ENCODE data around the gene WWOX.

WWOX gene

GRCh38 chr16:78177987-78178386 lies 78.5 kb downstream of the WWOX start:
- peak; percentile 54; the same call in 2 of the 3 replicates for ATAC-seq
- TF ChIP-seq POU6F1 (CRISPR knock-in tag; IDR thresholded peaks at IDR 0.05; ENCODE audit: borderline replicate concordance, low read depth) (no peak), CSDC2 (CRISPR knock-in tag; IDR thresholded peaks at IDR 0.05) (no peak), ZNF8 (CRISPR knock-in tag; IDR thresholded peaks at IDR 0.05) (no peak), PPARA (CRISPR knock-in tag; IDR thresholded peaks at IDR 0.05; ENCODE audit: borderline replicate concordance) (no peak), ZNF565 (CRISPR knock-in tag; conservative IDR thresholded peaks at IDR 0.05; ENCODE audit: low read depth) (no peak), ZFP30 (CRISPR knock-in tag; IDR thresholded peaks at IDR 0.05) (no peak), ZC3H10 (CRISPR knock-in tag; IDR thresholded peaks at IDR 0.05) (no peak), CREB5 (CRISPR knock-in tag; IDR thresholded peaks at IDR 0.05; ENCODE audit: low read depth) (no peak), ZFP3 (CRISPR knock-in tag; IDR thresholded peaks at IDR 0.05) (no peak), ARNTL (CRISPR knock-in tag; IDR thresholded peaks at IDR 0.05; ENCODE audit: borderline replicate concordance, low read depth) (no peak), TSHZ2 (CRISPR knock-in tag; IDR thresholded peaks at IDR 0.05) (no peak), ZNF70 (CRISPR knock-in tag; IDR thresholded peaks at IDR 0.05) (no peak), PATZ1 (CRISPR knock-in tag; IDR thresholded peaks at IDR 0.05; ENCODE audit: borderline replicate concordance) (no peak), OSR1 (CRISPR knock-in tag; IDR thresholded peaks at IDR 0.05) (no peak), ESRRG (CRISPR knock-in tag; IDR thresholded peaks at IDR 0.05) (no peak), GLIS3 (CRISPR knock-in tag; IDR thresholded peaks at IDR 0.05) (no peak), RARB (CRISPR knock-in tag; IDR thresholded peaks at IDR 0.05) (no peak), ISL1 (CRISPR knock-in tag; IDR thresholded peaks at IDR 0.05) (no peak), CSRNP3 (CRISPR knock-in tag; IDR thresholded peaks at IDR 0.05) (no peak)

- ATAC-seq = no peak
- TF ChIP-seq PATZ1 (CRISPR knock-in tag; IDR thresholded peaks at IDR 0.05; ENCODE audit: borderline replicate concordance) = no peak
- no peak for TF ChIP-seq BACH2 (CRISPR knock-in tag; IDR thresholded peaks at IDR 0.05; ENCODE audit: borderline replicate concordance)
- TF ChIP-seq SNAI2 (CRISPR knock-in tag; IDR thresholded peaks at IDR 0.05) = no peak
- no peak for TF ChIP-seq ZFP3 (CRISPR knock-in tag; IDR thresholded peaks at IDR 0.05)
- TF ChIP-seq TCF4 (CRISPR knock-in tag; IDR thresholded peaks at IDR 0.05; ENCODE audit: borderline replicate concordance) = no peak
- TF ChIP-seq PPARA (CRISPR knock-in tag; IDR thresholded peaks at IDR 0.05; ENCODE audit: borderline replicate concordance) = no peak
- TF ChIP-seq ZC3H10 (CRISPR knock-in tag; IDR thresholded peaks at IDR 0.05) = no peak
- TF ChIP-seq ZNF8 (CRISPR knock-in tag; IDR thresholded peaks at IDR 0.05) = no peak
- no peak for TF ChIP-seq ZNF70 (CRISPR knock-in tag; IDR thresholded peaks at IDR 0.05)
- no peak for TF ChIP-seq TSHZ2 (CRISPR knock-in tag; IDR thresholded peaks at IDR 0.05)
- TF ChIP-seq OSR1 (CRISPR knock-in tag; IDR thresholded peaks at IDR 0.05) = no peak
- no peak for TF ChIP-seq CREB5 (CRISPR knock-in tag; IDR thresholded peaks at IDR 0.05; ENCODE audit: low read depth)
- no peak for TF ChIP-seq POU6F1 (CRISPR knock-in tag; IDR thresholded peaks at IDR 0.05; ENCODE audit: borderline replicate concordance, low read depth)
- no peak for TF ChIP-seq ARNTL (CRISPR knock-in tag; IDR thresholded peaks at IDR 0.05; ENCODE audit: borderline replicate concordance, low read depth)
These were observed 80.2 kb downstream of the WWOX start for GRCh38 chr16:78179666-78180065.

Measured in SK-N-SH treated with all-trans-retinoic acid at 6 μM for 48 hours (cell line).